ENCODE measurements around the gene NIN.
A peak's percentile ranks its signal among the peaks of the same experiment; 100 is the strongest.

NIN gene

GRCh38 chr14:50717811-50718210 is 113.2 kb downstream of the NIN start:
- TF ChIP-seq BACH2 (CRISPR knock-in tag; IDR thresholded peaks at IDR 0.05; ENCODE audit: borderline replicate concordance), result no peak
- no peak for TF ChIP-seq ZFP3 (CRISPR knock-in tag; IDR thresholded peaks at IDR 0.05)
- no peak for TF ChIP-seq TSHZ2 (CRISPR knock-in tag; IDR thresholded peaks at IDR 0.05)
- TF ChIP-seq ZNF70 (CRISPR knock-in tag; IDR thresholded peaks at IDR 0.05), result no peak
- TF ChIP-seq ZC3H10 (CRISPR knock-in tag; IDR thresholded peaks at IDR 0.05), result no peak
- TF ChIP-seq GLIS3 (CRISPR knock-in tag; IDR thresholded peaks at IDR 0.05), result no peak
- TF ChIP-seq OSR1 (CRISPR knock-in tag; IDR thresholded peaks at IDR 0.05), result no peak
- no peak for TF ChIP-seq SNAI2 (CRISPR knock-in tag; IDR thresholded peaks at IDR 0.05)
- TF ChIP-seq ISL1 (CRISPR knock-in tag; IDR thresholded peaks at IDR 0.05), result no peak
- TF ChIP-seq POU6F1 (CRISPR knock-in tag; IDR thresholded peaks at IDR 0.05; ENCODE audit: borderline replicate concordance, low read depth), result no peak
- TF ChIP-seq TOX (CRISPR knock-in tag; IDR thresholded peaks at IDR 0.05; ENCODE audit: borderline replicate concordance), result no peak
- ATAC-seq, result no peak

GRCh38 chr14:50714450-50715073 is 116.4 kb downstream of the NIN start:
- ATAC-seq, result peak; percentile 92

More at GRCh38 chr14:50714450-50715073, 116.4 kb downstream of the NIN start:
- no peak for TF ChIP-seq TSHZ2 (CRISPR knock-in tag; IDR thresholded peaks at IDR 0.05)
- TF ChIP-seq ISL1 (CRISPR knock-in tag; IDR thresholded peaks at IDR 0.05), result no peak
- no peak for TF ChIP-seq TOX (CRISPR knock-in tag; IDR thresholded peaks at IDR 0.05; ENCODE audit: borderline replicate concordance)
- no peak for TF ChIP-seq CSDC2 (CRISPR knock-in tag; IDR thresholded peaks at IDR 0.05)
- TF ChIP-seq PPARA (CRISPR knock-in tag; IDR thresholded peaks at IDR 0.05; ENCODE audit: borderline replicate concordance), result no peak
- TF ChIP-seq RARB (CRISPR knock-in tag; IDR thresholded peaks at IDR 0.05), result no peak
- no peak for TF ChIP-seq SNAI2 (CRISPR knock-in tag; IDR thresholded peaks at IDR 0.05)
- TF ChIP-seq ZNF565 (CRISPR knock-in tag; conservative IDR thresholded peaks at IDR 0.05; ENCODE audit: low read depth), result no peak
- TF ChIP-seq ESRRG (CRISPR knock-in tag; IDR thresholded peaks at IDR 0.05), result no peak
- TF ChIP-seq OSR1 (CRISPR knock-in tag; IDR thresholded peaks at IDR 0.05), result no peak
- TF ChIP-seq CSRNP3 (CRISPR knock-in tag; IDR thresholded peaks at IDR 0.05), result no peak
- no peak for TF ChIP-seq ZNF8 (CRISPR knock-in tag; IDR thresholded peaks at IDR 0.05)
- no peak for TF ChIP-seq GLIS3 (CRISPR knock-in tag; IDR thresholded peaks at IDR 0.05)
- TF ChIP-seq CREB5 (CRISPR knock-in tag; IDR thresholded peaks at IDR 0.05; ENCODE audit: low read depth), result no peak
- TF ChIP-seq ZFP3 (CRISPR knock-in tag; IDR thresholded peaks at IDR 0.05), result no peak
- TF ChIP-seq ARNTL (CRISPR knock-in tag; IDR thresholded peaks at IDR 0.05; ENCODE audit: borderline replicate concordance, low read depth), result no peak
- no peak for TF ChIP-seq PATZ1 (CRISPR knock-in tag; IDR thresholded peaks at IDR 0.05; ENCODE audit: borderline replicate concordance)
- no peak for TF ChIP-seq TCF4 (CRISPR knock-in tag; IDR thresholded peaks at IDR 0.05; ENCODE audit: borderline replicate concordance)

All from SK-N-SH treated with all-trans-retinoic acid at 6 μM for 48 hours (cell line).